ENCODE data around the gene DUS4L.

DUS4L gene

DNA sequence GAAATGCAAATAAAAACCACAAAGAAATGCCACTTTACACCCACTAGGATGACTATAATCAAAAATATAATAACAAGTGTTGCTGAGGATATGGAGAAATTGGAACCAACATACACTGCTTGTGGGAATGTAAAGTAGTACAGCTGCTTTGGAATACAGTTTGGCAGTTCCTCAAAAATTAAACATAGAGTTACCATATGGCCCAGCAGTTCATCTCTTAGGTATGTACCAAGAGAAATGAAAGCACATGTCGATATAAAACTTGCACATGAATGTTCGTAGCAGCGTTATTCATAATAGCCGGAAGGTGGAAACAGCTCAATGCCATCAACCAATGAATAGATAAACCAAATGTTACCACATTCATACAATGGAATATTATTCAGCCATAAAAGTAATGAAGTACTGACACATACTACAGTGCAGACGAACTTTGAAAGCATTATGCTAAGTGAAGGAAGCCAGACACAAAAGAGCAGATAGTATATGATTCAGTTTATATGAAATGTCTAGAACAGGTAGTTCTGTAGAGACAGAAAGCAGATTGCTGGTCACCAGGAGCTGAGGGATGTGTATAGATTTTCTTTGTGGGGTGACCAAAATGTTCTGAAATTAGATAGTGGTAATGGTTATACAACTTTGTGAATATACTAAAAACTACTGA is 28.7 kb downstream of the DUS4L start:
- DNase-seq (no peak), ATAC-seq (replicated peaks) (no peak)
- Mint-ChIP-seq H3K4me1 (no peaks in the 10 kb centered on the region), H3K9me3 (no peaks in the 10 kb centered on the region), H3K4me3 (no peak overlapping the region), H3K36me3 (peaks cover 9 to 32% of the 10 kb centered on the region in 2 donors), H3K27ac (no peak overlapping the region), H3K27me3 (no peaks in the 10 kb centered on the region)

DNA sequence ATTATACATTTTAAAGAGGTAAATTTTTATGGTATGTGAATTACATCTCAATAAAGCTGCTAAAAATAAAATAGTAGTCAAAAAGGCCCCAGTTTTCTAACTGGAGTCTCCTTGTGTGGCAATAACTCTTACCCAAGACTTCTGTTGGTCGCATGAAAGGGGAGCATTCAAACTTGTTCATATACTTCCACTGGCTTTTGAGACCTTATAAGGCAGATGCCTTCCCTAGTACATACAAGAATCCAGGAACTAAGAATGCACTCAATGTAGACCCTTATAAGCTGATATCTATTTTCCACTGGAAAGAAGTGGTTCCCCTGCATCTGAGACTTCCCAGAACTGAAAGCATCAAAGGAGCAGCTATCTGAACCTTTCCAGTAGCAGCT is 29.2 kb downstream of the DUS4L start:
- peaks cover 9 to 32% of the 10 kb centered on the region in 2 donors for H3K36me3 Mint-ChIP-seq
- DNase-seq (no peak), ATAC-seq (replicated peaks) (no peak)
- H3K4me3 Mint-ChIP-seq: no peak overlapping the region
- no peak overlapping the region for H3K27ac Mint-ChIP-seq
- H3K4me1 Mint-ChIP-seq: no peaks in the 10 kb centered on the region
- no peaks in the 10 kb centered on the region for H3K9me3 Mint-ChIP-seq
- no peaks in the 10 kb centered on the region for H3K27me3 Mint-ChIP-seq

GRCh38 chr7:107594961-107595737 is 31.4 kb downstream of the DUS4L start:
- Mint-ChIP-seq H3K4me3 (no peak overlapping the region), H3K9me3 (no peaks in the 10 kb centered on the region)
- DNase-seq: no peak

DNA sequence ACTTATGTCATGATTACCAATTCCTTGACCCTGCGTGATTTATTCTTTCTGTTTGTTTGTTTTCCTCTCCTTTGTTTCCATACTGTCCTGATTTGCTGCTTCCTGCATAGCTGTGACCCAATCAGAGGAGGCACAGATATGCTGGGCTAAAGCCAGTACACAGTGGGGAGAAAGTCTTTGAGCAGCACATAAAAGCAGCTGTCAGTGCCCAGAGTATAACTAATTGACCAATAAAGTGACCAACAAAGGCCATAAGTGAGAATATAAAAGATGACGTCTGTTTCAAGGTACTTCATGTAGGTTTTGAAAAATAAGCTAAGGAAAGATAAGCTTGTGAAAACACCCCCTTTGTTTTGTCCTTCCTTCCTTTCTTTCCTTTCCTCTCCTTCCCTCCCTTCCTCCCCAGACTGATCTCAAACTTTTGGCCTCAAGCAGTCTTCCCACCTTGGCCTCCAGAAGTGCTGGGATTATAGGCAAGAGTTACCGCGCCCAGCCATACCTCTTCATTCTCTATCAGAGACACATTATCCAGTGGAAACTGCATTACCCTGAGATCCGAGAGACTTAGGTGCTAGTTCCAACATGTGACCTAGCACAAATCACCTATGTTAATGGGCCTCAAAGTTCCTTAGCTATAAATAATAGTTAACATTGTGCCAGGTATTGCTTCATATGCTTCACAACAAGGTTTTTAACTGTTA is 33.3 kb downstream of the DUS4L start:
- DNase-seq: no peak
- no peaks in the 10 kb centered on the region for H3K9me3 Mint-ChIP-seq
- no peaks in the 10 kb centered on the region for H3K27me3 Mint-ChIP-seq
- H3K4me3 Mint-ChIP-seq: no peak overlapping the region
- no peaks in the 10 kb centered on the region for H3K4me1 Mint-ChIP-seq
- H3K27ac Mint-ChIP-seq: no peak overlapping the region
- ATAC-seq (replicated peaks): no peak
- peaks cover 8 to 27% of the 10 kb centered on the region in 2 donors for H3K36me3 Mint-ChIP-seq

More at GRCh38 chr7:107594961-107595737, 31.4 kb downstream of the DUS4L start:
- H3K27ac Mint-ChIP-seq: no peak overlapping the region
- H3K4me1 Mint-ChIP-seq: no peaks in the 10 kb centered on the region
- H3K27me3 Mint-ChIP-seq: no peaks in the 10 kb centered on the region
- no peak for ATAC-seq (replicated peaks)
- H3K36me3 Mint-ChIP-seq: peaks cover 4 to 28% of the 10 kb centered on the region in 2 donors

DNA sequence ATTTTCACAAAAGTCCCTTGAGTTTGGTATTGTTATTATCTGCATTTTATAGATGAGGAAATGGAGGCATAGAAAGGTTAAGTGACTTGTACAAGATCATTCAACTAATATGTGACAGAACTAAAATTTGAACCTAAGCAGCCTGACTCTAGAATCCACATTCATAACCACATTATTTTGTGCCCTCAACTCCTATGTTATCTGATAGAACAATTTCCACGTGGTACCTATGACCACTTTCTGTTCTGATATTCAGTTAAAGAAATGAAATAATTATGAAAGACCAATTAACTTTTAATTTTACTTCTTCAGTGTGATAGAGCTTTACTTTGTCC is 33.8 kb downstream of the DUS4L start:
- ATAC-seq (replicated peaks): no peak
- Mint-ChIP-seq H3K9me3 (no peaks in the 10 kb centered on the region), H3K4me3 (no peak overlapping the region), H3K27ac (no peak overlapping the region), H3K4me1 (no peaks in the 10 kb centered on the region), H3K36me3 (peaks cover 8 to 27% of the 10 kb centered on the region in 2 donors), H3K27me3 (no peaks in the 10 kb centered on the region)
- no peak for DNase-seq

DNA sequence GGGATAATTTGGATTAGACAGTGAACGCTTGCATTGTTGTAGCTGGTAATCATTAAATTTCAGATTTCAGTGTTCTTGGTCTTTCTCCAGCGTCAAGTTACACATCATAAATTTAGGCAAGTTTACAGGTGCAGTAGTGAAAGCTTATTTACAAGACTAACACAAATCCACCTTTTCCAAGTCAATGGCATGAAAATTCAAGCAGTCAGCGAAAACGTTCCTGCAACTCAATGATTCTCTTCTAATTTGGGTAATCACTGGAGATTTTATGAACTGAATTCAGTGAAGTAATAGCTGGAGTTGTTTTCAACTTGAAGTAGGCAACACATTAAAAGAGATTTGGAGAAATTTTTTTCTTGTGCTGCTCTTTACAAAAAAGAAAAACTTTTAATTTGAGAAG is 34.2 kb downstream of the DUS4L start:
- Mint-ChIP-seq H3K27ac (no peak overlapping the region), H3K4me3 (no peak overlapping the region), H3K36me3 (peaks cover 10 to 27% of the 10 kb centered on the region in 2 donors), H3K4me1 (no peaks in the 10 kb centered on the region), H3K27me3 (no peaks in the 10 kb centered on the region), H3K9me3 (no peaks in the 10 kb centered on the region)
- DNase-seq (no peak), ATAC-seq (replicated peaks) (no peak)

- H3K36me3 Mint-ChIP-seq: peaks cover 13 to 19% of the 10 kb centered on the region in 2 donors
- H3K27ac Mint-ChIP-seq: no peak overlapping the region
- ATAC-seq (replicated peaks): no peak
- no peaks in the 10 kb centered on the region for H3K27me3 Mint-ChIP-seq
- no peak overlapping the region for H3K4me3 Mint-ChIP-seq
- no peaks in the 10 kb centered on the region for H3K9me3 Mint-ChIP-seq
- DNase-seq: no peak
- H3K4me1 Mint-ChIP-seq: no peaks in the 10 kb centered on the region
These were observed 35.5 kb downstream of the DUS4L start for GRCh38 chr7:107599262-107599661.

DNA sequence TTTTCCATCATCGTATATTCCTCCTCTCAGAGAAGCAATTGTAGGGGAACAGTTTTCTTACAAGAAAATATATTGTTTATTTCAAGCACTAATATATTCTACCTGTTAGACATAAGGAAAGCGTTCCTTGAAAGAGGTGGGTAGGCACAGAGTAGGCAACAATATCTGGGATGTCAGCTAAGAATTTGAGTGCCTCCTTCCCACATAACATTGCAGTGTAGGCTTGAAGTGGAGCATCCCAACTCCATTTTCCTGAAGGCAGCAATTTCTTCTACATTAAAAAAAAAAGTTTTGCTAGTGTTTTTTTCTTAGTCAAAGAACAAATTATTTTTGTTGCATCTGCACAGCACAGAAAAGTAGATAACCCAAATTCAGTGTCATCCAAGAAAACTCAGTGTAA is 37.0 kb downstream of the DUS4L start:
- Mint-ChIP-seq H3K4me1 (no peaks in the 10 kb centered on the region), H3K36me3 (peaks cover 11 to 17% of the 10 kb centered on the region in 2 donors), H3K27me3 (no peaks in the 10 kb centered on the region), H3K4me3 (no peak overlapping the region), H3K27ac (no peak overlapping the region), H3K9me3 (no peaks in the 10 kb centered on the region)
- DNase-seq: no peak
- ATAC-seq (replicated peaks): no peak

DNA sequence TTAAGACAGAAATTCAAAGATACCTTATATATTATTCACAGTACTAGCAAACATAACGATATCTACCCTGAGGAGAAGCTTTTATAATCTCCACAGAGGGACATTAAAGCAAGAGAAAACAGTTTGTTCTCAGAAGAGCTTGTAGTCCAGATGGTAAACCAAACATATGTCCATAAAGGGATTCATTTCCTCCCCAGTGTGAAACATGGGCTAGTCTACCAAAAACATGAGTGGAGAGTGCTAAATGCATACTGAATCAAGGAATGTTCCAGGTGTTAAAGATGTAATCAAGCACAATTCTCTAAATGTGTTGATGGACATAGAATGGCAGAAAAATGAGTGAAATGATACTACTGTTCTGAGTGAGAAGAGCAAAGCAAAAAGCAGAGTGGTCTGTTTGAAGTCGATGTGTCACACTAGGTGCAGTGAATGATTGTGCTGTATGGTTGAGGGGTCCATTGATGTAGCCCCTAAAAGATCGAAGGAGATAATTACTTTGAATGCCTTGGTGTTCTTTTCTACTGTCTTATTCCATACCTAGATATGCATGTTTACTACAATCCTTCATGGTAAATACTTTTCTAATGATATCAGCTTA is 41.5 kb downstream of the DUS4L start:
- Mint-ChIP-seq H3K4me1 (no peaks in the 10 kb centered on the region), H3K9me3 (no peaks in the 10 kb centered on the region), H3K27ac (no peak overlapping the region), H3K36me3 (peaks cover 13 to 23% of the 10 kb centered on the region in 2 donors), H3K4me3 (no peak overlapping the region), H3K27me3 (no peaks in the 10 kb centered on the region)
- ATAC-seq (replicated peaks): no peak
- no peak for DNase-seq

DNA sequence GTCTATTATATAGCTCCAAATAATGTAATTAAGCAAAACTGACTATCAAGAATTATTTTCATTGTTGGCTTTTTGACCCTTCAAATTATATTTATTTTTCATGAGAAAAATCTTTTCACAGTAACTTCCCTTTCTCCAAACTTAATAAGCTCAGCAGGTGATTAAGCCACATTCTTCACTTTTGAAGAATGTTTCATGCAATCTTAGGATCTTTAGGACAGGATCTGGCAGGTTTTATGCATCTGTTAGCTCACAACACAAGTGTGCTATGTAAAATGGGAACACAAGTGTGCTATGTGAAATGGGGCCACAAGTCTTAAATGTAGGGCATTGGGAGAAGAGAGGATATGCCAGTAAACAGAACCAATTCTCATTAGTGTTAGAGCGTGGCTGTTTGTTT is 42.5 kb downstream of the DUS4L start:
- no peak for ATAC-seq (replicated peaks)
- Mint-ChIP-seq H3K27me3 (no peaks in the 10 kb centered on the region), H3K4me1 (no peaks in the 10 kb centered on the region), H3K27ac (no peak overlapping the region), H3K4me3 (no peak overlapping the region), H3K9me3 (no peaks in the 10 kb centered on the region), H3K36me3 (peaks cover 12 to 22% of the 10 kb centered on the region in 2 donors)
- no peak for DNase-seq

GRCh38 chr7:107609811-107610261 is 46.1 kb downstream of the DUS4L start:
- Mint-ChIP-seq H3K4me3 (no peak overlapping the region), H3K4me1 (no peaks in the 10 kb centered on the region), H3K9me3 (no peaks in the 10 kb centered on the region), H3K27me3 (no peaks in the 10 kb centered on the region), H3K27ac (no peak overlapping the region), H3K36me3 (peaks cover 11 to 29% of the 10 kb centered on the region in 2 donors)
- ATAC-seq (replicated peaks) (no peak), DNase-seq (no peak)

DNA sequence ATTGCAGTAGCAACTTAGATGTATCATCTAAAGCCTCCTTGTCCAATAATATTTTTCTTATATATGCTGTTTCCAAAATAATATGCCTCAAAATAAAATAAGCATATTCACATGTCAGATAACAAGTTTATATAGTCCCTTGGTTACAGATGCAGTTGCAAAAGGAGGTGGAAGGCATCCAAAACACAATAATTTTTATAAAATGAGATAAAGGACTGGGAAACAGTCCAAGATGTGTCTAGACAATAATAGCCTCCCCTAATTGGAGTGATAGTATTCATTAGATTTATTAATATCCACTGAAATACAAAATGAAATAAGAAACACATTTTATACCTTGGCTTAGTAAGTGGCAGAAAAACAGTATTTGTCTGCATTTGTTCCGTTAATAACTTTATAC is 46.6 kb downstream of the DUS4L start:
- Mint-ChIP-seq H3K36me3 (peaks cover 11 to 29% of the 10 kb centered on the region in 2 donors), H3K9me3 (no peaks in the 10 kb centered on the region), H3K4me3 (no peak overlapping the region), H3K27ac (no peak overlapping the region), H3K27me3 (no peaks in the 10 kb centered on the region), H3K4me1 (no peaks in the 10 kb centered on the region)
- ATAC-seq (replicated peaks): no peak
- DNase-seq: no peak

DNA sequence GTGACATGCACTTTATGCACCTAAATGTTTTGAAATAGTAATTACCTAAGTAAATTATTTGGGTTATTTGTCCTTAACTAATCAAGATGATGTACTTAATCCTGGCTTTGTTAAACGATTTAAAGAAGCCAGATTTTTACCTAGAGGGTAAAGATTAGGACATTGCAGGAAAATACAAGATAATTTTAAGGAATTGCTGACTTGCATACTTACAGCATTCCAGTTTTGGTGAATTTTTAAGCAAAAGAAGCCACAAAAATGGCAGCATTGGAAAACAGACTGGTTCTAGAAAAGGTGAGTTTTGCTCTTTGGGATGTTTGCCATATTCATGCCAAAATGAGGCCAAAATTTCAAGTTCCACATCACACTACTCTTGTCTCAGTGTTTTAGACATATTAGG is 49.7 kb downstream of the DUS4L start:
- no peak for DNase-seq
- Mint-ChIP-seq H3K27me3 (no peaks in the 10 kb centered on the region), H3K4me1 (no peaks in the 10 kb centered on the region), H3K36me3 (peaks cover 14 to 34% of the 10 kb centered on the region in 2 donors), H3K27ac (no peak overlapping the region), H3K9me3 (no peaks in the 10 kb centered on the region), H3K4me3 (no peak overlapping the region)
- no peak for ATAC-seq (replicated peaks)

- Mint-ChIP-seq H3K27ac (no peak overlapping the region), H3K27me3 (no peaks in the 10 kb centered on the region), H3K4me3 (no peak overlapping the region), H3K4me1 (no peaks in the 10 kb centered on the region), H3K9me3 (no peaks in the 10 kb centered on the region), H3K36me3 (peaks cover 14 to 30% of the 10 kb centered on the region in 2 donors)
- ATAC-seq (replicated peaks) (no peak), DNase-seq (no peak)
These were observed 50.2 kb downstream of the DUS4L start for GRCh38 chr7:107613948-107614347.
